Smooth muscle cell (in vitro differentiated cells): ENCODE measurements around the gene DGAT2. TPM values are rescaled to one million over a fixed set of nuclear protein-coding genes. Genes with fewer than 3 reads are reported as not detected.

Experiments
- DNase-seq: peaks from one replicate; lab custom pipeline; 2025; ENCODE audit not compliant: unreplicated experiment; lab: John Stamatoyannopoulos, UW
- H2AFZ ChIP-seq: fragments of 200-600 bp; sonication (generic); 2 replicates; pipeline ENCODE4 v1.6.0; 2016; ENCODE audit warnings: antibody characterized with exemption, low read depth, mild to moderate bottlenecking
- H3F3A ChIP-seq: fragments of 200-600 bp; sonication (generic); 2 replicates; pipeline ENCODE4 v1.6.0; 2017; ENCODE audit warnings: antibody characterized with exemption, low read depth
- H3K27ac ChIP-seq: fragments of 200-600 bp; sonication (generic); 2 replicates; pipeline ENCODE4 v1.5.1; 2016; ENCODE audit warnings: low read depth, mild to moderate bottlenecking
- H3K27me3 ChIP-seq: fragments of 200-600 bp; sonication (generic); 2 replicates; pipeline ENCODE4 v1.6.1; 2016; ENCODE audit warnings: low read depth, mild to moderate bottlenecking
- H3K36me3 ChIP-seq: fragments of 200-600 bp; sonication (generic); 2 replicates; pipeline ENCODE4 v1.5.1; 2016; ENCODE audit warnings: low read depth
- H3K4me1 ChIP-seq: fragments of 200-600 bp; sonication (generic); 2 replicates; pipeline ENCODE4 v1.5.1; 2016; ENCODE audit warnings: low read depth
- H3K4me2 ChIP-seq: fragments of 200-600 bp; sonication (generic); 2 replicates; pipeline ENCODE4 v1.6.0; 2016; ENCODE audit warnings: mild to moderate bottlenecking
- H3K4me3 ChIP-seq: fragments of 200-600 bp; sonication (generic); 2 replicates; pipeline ENCODE4 v1.5.1; 2016; ENCODE audit warnings: mild to moderate bottlenecking
- H3K79me2 ChIP-seq: fragments of 200-600 bp; sonication (generic); 2 replicates; pipeline ENCODE4 v1.6.0; 2016; ENCODE audit warnings: low read depth, mild to moderate bottlenecking
- H3K9ac ChIP-seq: fragments of 200-600 bp; sonication (generic); 2 replicates; pipeline ENCODE4 v1.6.0; 2016; ENCODE audit warnings: low read depth
- H3K9me3 ChIP-seq: fragments of 200-600 bp; sonication (generic); replicated peaks from 2 replicates; pipeline ENCODE4 v1.5.1; 2016; ENCODE audit warnings: low read depth
- H4K20me1 ChIP-seq: fragments of 200-600 bp; sonication (generic); 2 replicates; pipeline ENCODE4 v1.6.0; 2016; ENCODE audit warnings: low read depth
- WGBS: methylation state at CpG from one replicate; pipeline ENCODE4 v1.1.7; 2016; ENCODE audit warnings: low lambda C conversion rate; 5-methylcytosine and 5-hydroxymethylcytosine counted together
- polyA plus RNA-seq: library from polyadenylated mRNA; unstranded; fragments of >200 nt; fragmentation: Nextera tagmentation; extraction: Ambion mirVana; gene quantifications from 2 replicates; pipeline ENCODE4 v1.2.1, GENCODE V29; 2016
- total RNA-seq: library from RNA; depleted of rRNA; stranded (reverse); fragments of >200 nt; gene quantifications from 2 replicates; pipeline ENCODE4 v1.2.3, GENCODE V29; 2014
- TF ChIP-seq, protein P1 (sequence below): fragments of 200-600 bp; sonication (generic); IDR thresholded peaks from 2 replicates; pipeline ENCODE4 v1.5.1; 2017; ENCODE audit warnings: borderline replicate concordance, mild to moderate bottlenecking, antibody characterized with exemption; ENCODE audit not compliant: insufficient read depth, poor library complexity, severe bottlenecking

The DGAT2 gene
- total and polyA plus RNA-seq, 2 experiments from 2014 or later: 1.5 to 3.7 TPM

GRCh38 chr11:75800728-75801361 lies 32.3 kb downstream of the DGAT2 start:
- WGBS: 62% methylated on average over 6 of the region's 6 CpGs
- H3K36me3 ChIP-seq: no peaks in the 10 kb centered on the region

GRCh38 chr11:75801362-75802020 lies 32.9 kb downstream of the DGAT2 start:
- 95% methylated on average over 9 of the region's 9 CpGs for WGBS
- DNase-seq: no peak
- TF ChIP-seq, protein P1, sequence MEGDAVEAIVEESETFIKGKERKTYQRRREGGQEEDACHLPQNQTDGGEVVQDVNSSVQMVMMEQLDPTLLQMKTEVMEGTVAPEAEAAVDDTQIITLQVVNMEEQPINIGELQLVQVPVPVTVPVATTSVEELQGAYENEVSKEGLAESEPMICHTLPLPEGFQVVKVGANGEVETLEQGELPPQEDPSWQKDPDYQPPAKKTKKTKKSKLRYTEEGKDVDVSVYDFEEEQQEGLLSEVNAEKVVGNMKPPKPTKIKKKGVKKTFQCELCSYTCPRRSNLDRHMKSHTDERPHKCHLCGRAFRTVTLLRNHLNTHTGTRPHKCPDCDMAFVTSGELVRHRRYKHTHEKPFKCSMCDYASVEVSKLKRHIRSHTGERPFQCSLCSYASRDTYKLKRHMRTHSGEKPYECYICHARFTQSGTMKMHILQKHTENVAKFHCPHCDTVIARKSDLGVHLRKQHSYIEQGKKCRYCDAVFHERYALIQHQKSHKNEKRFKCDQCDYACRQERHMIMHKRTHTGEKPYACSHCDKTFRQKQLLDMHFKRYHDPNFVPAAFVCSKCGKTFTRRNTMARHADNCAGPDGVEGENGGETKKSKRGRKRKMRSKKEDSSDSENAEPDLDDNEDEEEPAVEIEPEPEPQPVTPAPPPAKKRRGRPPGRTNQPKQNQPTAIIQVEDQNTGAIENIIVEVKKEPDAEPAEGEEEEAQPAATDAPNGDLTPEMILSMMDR: no peak

More at GRCh38 chr11:75800728-75801361, 32.3 kb downstream of the DGAT2 start:
- TF ChIP-seq, protein P1: no peak
- Histone ChIP-seq H3K79me2 (no peaks in the 10 kb centered on the region), H2AFZ (no peak overlapping the region), H3K27ac (no peak overlapping the region), H3K4me1 (no peaks in the 10 kb centered on the region), H3K4me2 (no peak overlapping the region), H3F3A (no peaks in the 10 kb centered on the region), H4K20me1 (no peaks in the 10 kb centered on the region), H3K9me3 (no peaks in the 10 kb centered on the region), H3K9ac (no peak overlapping the region), H3K4me3 (no peak overlapping the region), H3K27me3 (no peaks in the 10 kb centered on the region)
- DNase-seq: no peak

DNA sequence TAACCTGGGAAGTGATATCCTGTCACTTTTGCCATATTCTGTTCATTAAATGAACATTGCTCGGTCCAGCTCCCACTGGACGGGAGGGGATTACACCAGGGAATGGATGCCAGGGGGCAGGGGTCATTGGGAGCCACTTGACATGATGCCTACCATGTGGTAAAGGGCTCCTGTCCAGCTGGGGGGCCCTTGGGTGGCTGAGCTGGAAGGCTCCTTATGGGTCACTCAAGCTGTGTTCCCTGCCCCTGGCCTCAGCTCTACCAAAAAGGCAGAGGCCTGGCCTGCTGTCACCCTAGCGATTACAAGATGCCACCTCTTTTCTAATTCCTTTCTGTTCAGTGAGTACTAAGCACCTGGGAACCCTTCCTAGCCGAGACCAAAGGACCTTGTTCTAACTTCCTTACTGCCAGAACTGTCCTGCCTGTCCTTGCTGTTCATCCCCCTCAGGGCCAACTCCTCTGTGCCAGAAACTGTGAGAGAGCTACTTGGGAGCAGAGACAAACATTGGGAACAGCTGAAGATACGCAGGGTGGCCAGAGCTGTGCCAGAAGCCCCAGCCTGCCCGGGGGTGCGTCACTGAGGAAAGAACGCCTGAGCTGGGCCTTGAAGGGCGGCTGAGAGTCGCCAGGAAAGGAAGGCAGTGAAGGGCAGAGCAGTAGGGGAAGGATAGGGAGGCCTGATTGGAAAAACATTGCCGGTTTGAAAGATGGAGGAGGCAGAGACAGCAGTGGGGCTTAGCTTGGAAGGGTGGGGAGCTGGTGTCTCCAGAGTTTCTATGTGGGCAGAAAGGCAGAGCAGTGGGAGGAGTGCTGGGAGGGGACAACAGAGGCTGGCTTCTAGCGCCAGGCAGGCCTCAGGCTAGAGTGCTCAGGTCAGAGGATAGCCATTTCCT lies 33.7 kb downstream of the DGAT2 start:
- TF ChIP-seq, protein P1: no peak
- Histone ChIP-seq H3K9ac (no peak overlapping the region), H3K36me3 (no peaks in the 10 kb centered on the region), H2AFZ (no peak overlapping the region), H3K4me3 (no peak overlapping the region), H4K20me1 (no peaks in the 10 kb centered on the region), H3K27ac (no peak overlapping the region), H3F3A (no peaks in the 10 kb centered on the region), H3K9me3 (no peaks in the 10 kb centered on the region), H3K4me2 (no peak overlapping the region), H3K4me1 (no peaks in the 10 kb centered on the region), H3K79me2 (no peaks in the 10 kb centered on the region), H3K27me3 (no peaks in the 10 kb centered on the region)
- no peak for DNase-seq
- 95% methylated on average over 12 of the region's 12 CpGs for WGBS

More at GRCh38 chr11:75801362-75802020, 32.9 kb downstream of the DGAT2 start:
- Histone ChIP-seq H3K27ac (no peak overlapping the region), H3K4me1 (no peaks in the 10 kb centered on the region), H3K36me3 (no peaks in the 10 kb centered on the region), H3K9me3 (no peaks in the 10 kb centered on the region), H3K4me3 (no peak overlapping the region), H3K9ac (no peak overlapping the region), H3K27me3 (no peaks in the 10 kb centered on the region), H3K4me2 (no peak overlapping the region), H4K20me1 (no peaks in the 10 kb centered on the region), H3K79me2 (no peaks in the 10 kb centered on the region), H3F3A (no peaks in the 10 kb centered on the region), H2AFZ (no peak overlapping the region)
